GM23248 (cell line): ENCODE measurements around the gene TSPAN13.

Experiments
- EZH2 ChIP-seq: fragments of 200-600 bp; sonication (generic); IDR thresholded peaks from 2 replicates; pipeline ENCODE4 v1.6.1; 2018; ENCODE audit warnings: antibody characterized with exemption, mild to moderate bottlenecking; ENCODE audit not compliant: insufficient read depth, poor library complexity, severe bottlenecking
- EZH2phosphoT487 ChIP-seq: fragments of 200-600 bp; sonication (generic); IDR thresholded peaks from 2 replicates; pipeline ENCODE4 v1.6.1; 2018; ENCODE audit warnings: antibody characterized with exemption, moderate library complexity, mild to moderate bottlenecking, low read depth; ENCODE audit not compliant: insufficient read depth

DNA sequence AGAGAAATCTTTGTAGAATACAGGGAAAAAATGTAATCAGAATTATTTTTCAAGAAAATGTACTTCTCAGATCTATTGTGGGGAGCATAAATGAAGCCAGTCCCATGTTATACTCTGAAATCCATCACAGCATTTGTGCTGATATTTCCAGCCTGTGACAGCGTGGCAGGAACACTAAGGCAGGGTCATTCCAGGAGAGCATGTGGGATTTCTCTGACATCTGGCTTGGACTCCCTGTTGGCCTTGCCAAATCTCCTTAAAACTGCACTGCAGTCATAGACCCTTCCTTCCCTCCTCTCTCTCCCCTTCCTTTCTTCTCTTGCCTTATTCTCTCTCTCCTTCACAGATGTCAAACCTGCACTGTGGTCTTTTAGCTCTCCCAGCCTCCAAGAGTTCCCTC lies 6.5 kb upstream of the TSPAN13 start:
- TF ChIP-seq EZH2phosphoT487 (no peak), EZH2 (no peak)
